ENCODE results near the gene VEPH1.

DNA sequence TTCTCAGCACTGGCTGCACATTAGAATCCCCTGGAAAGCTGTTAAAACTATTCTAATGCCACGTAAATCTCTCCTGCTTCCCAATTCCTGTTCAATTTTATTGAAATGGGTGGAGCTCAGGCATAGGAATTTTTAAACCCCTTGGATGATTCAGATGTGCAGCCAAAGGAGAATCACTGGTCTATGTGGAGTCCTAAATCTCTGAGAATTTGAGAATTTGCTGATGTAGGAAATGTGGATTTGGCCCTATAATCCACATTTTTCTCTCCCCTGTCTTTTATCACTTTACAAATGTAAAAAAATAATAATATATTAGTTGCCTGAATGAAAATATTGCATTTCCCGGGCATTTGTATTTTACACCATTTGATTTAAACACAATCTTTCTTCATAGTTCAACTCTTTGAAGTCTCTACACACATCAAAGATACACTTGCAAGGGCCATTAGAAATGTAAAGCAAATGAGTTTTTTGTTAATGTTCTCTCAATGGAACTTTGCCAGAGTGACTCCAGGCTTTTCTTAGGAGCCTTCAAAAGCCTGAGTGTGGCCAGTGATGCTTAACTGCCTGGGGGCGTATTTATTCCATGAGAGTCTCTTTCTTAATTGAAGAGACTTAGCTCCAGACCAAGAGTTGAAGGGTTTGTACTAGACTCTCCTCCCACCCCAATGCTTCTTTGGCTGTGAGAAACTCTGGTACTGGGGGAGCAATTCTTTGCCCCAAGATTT lies 115.3 kb downstream of the VEPH1 start:
- TF ChIP-seq, protein P1, sequence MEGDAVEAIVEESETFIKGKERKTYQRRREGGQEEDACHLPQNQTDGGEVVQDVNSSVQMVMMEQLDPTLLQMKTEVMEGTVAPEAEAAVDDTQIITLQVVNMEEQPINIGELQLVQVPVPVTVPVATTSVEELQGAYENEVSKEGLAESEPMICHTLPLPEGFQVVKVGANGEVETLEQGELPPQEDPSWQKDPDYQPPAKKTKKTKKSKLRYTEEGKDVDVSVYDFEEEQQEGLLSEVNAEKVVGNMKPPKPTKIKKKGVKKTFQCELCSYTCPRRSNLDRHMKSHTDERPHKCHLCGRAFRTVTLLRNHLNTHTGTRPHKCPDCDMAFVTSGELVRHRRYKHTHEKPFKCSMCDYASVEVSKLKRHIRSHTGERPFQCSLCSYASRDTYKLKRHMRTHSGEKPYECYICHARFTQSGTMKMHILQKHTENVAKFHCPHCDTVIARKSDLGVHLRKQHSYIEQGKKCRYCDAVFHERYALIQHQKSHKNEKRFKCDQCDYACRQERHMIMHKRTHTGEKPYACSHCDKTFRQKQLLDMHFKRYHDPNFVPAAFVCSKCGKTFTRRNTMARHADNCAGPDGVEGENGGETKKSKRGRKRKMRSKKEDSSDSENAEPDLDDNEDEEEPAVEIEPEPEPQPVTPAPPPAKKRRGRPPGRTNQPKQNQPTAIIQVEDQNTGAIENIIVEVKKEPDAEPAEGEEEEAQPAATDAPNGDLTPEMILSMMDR (conservative IDR thresholded peaks at IDR 0.05 in 1 of 2, IDR thresholded peaks at IDR 0.05 in 1 of 2; ENCODE audit: extremely low read depth in 1 of 2, insufficient read depth in 1 of 2, low read depth in 1 of 2, low read length in 2 of 2), result no peak
- no peak for TF ChIP-seq EZH2 (IDR thresholded peaks at IDR 0.05; ENCODE audit: borderline replicate concordance, low read length)
